K562 (cell line): Measurements from ENCODE around the gene FLII. TPM values are rescaled to one million over a fixed set of nuclear protein-coding genes. Genes with fewer than 3 reads are reported as not detected.

ENCODE experiments used
- ARNT ChIP-seq, 2 experiments: fragments of 450-650 bp; IDR thresholded peaks; 2 replicates each; pipeline ENCODE4 v1.6.1; 2016; ENCODE audit warnings: mild to moderate bottlenecking in 1 of 2
- CGGBP1 ChIP-seq: fragments of 250-450 bp; sonication (Bioruptor Pico); IDR thresholded peaks from 2 replicates; pipeline ENCODE4 v1.9.0; 2021; ENCODE audit warnings: mild to moderate bottlenecking
- CHD2 ChIP-seq: IDR thresholded peaks from 2 replicates; pipeline ENCODE4 v1.6.1; 2011; ENCODE audit warnings: low read depth, low read length
- FOXP1 ChIP-seq: sonication (generic); formaldehyde crosslinking; IDR thresholded peaks from 2 replicates; pipeline ENCODE4 v1.8.0; 2022; ENCODE audit warnings: mild to moderate bottlenecking, missing genetic modification reagents
- HMG20B ChIP-seq: fragments of 250-450 bp; sonication (Bioruptor Pico); IDR thresholded peaks from 2 replicates; pipeline ENCODE4 v1.5.0; 2021; ENCODE audit warnings: mild to moderate bottlenecking
- MXI1 ChIP-seq: IDR thresholded peaks from 2 replicates; pipeline ENCODE4 v1.6.1; 2011; ENCODE audit warnings: low read depth, mild to moderate bottlenecking, improper control_type of control experiment, low read length
- NR3C1 ChIP-seq: sonication (generic); formaldehyde crosslinking; IDR thresholded peaks from 2 replicates; pipeline ENCODE4 v1.8.1; 2022; ENCODE audit warnings: missing genetic modification reagents
- POLR2A ChIP-seq: fragments of 450-650 bp; conservative IDR thresholded peaks from 2 replicates; pipeline ENCODE4 v1.6.1; 2016
- PRMT5 ChIP-seq: sonication (generic); formaldehyde crosslinking; IDR thresholded peaks from 2 replicates; pipeline ENCODE4 v1.5.0; 2020; ENCODE audit warnings: missing genetic modification reagents
- SAP30 ChIP-seq: fragments of 200-600 bp; sonication (generic); IDR thresholded peaks from 2 replicates; pipeline ENCODE4 v1.6.1; 2012; ENCODE audit warnings: borderline replicate concordance, low read depth, mild to moderate bottlenecking, moderate library complexity, low read length, control low read depth, inconsistent platforms; ENCODE audit not compliant: insufficient read depth, poor library complexity, severe bottlenecking
- SUPT5H ChIP-seq: fragments of 450-650 bp; IDR thresholded peaks from 2 replicates; pipeline ENCODE4 v1.6.1; 2016
- TCFL5 ChIP-seq: fragments of 250-450 bp; sonication (Bioruptor Pico); conservative IDR thresholded peaks from 2 replicates; pipeline ENCODE4 v1.6.1; 2021; ENCODE audit warnings: mild to moderate bottlenecking, moderate library complexity, matching md5 sums
- VEZF1 ChIP-seq: fragments of 200-800 bp; sonication (Bioruptor generic); IDR thresholded peaks from 2 replicates; pipeline ENCODE4 v1.6.1; 2017; ENCODE audit warnings: missing genetic modification characterization, missing compliant biosample characterization
- ZBTB49 ChIP-seq: sonication (generic); formaldehyde crosslinking; IDR thresholded peaks from 2 replicates; pipeline ENCODE4 v1.8.0; 2022; ENCODE audit warnings: missing genetic modification reagents, mild to moderate bottlenecking, borderline replicate concordance
- ZFX ChIP-seq: sonication (generic); formaldehyde crosslinking; IDR thresholded peaks from 2 replicates; pipeline ENCODE4 v1.8.0; 2022; ENCODE audit warnings: mild to moderate bottlenecking, missing genetic modification reagents, moderate library complexity
- ZMIZ1 ChIP-seq, 2 experiments: fragments of 150-350 bp in 1 of 2; IDR thresholded peaks; 2 replicates each; pipeline ENCODE4 v1.6.1; 2012 to 2016; ENCODE audit warnings: low read depth in 2 of 2, low read length in 2 of 2, mild to moderate bottlenecking in 1 of 2, moderate library complexity in 1 of 2
- ZNF436 ChIP-seq: fragments of 250-450, 450-650 bp; sonication (Bioruptor Pico); formaldehyde crosslinking; IDR thresholded peaks from 2 replicates; pipeline ENCODE4 v1.7.0; 2020; ENCODE audit warnings: mild to moderate bottlenecking
- polyA plus RNA-seq, 8 experiments: library from polyadenylated mRNA; depleted of rRNA in 4 of 8; stranded (reverse) in 5 of 8; unstranded in 3 of 8; fragments of >200 nt; fragmentation: Nextera tagmentation in 2 of 8; fragmentation: Illumina TruSeq in 1 of 8; extraction: Ambion mirVana in 2 of 8; extraction: Trizol in 1 of 8; gene quantifications; 2 replicates each; pipeline versions ENCODE4 v1.2.1 to v1.2.3, GENCODE V29; 2011 to 2014; ENCODE audit warnings: inconsistent platforms in 1 of 8, missing spikeins in 1 of 8
- total RNA-seq, 7 experiments: library from RNA; depleted of rRNA in 6 of 7; stranded (reverse); fragments of >200 nt in 6 of 7; fragmentation: Illumina TruSeq in 2 of 7; extraction: Trizol in 2 of 7; gene quantifications; 2 replicates each; pipeline versions ENCODE4 v1.2.1 to v1.2.3, GENCODE V29; 2011 to 2021; ENCODE audit warnings: low replicate concordance in 1 of 7
- TF ChIP-seq, protein P1 (sequence below): fragments of 250-450 bp; sonication (Bioruptor Pico); IDR thresholded peaks from 2 replicates; pipeline ENCODE4 v1.8.0; 2022; ENCODE audit warnings: moderate library complexity, mild to moderate bottlenecking, inconsistent platforms
- TF ChIP-seq, protein P2 (sequence below): fragments of 250-450 bp; sonication (Bioruptor Pico); IDR thresholded peaks from 2 replicates; pipeline ENCODE4 v1.8.0; 2022; ENCODE audit warnings: moderate library complexity, mild to moderate bottlenecking, inconsistent platforms

The FLII gene
- total and polyA plus RNA-seq, 9 of the 15 experiments (the other 6 are each of a cell fraction or from before 2014, with no cell fraction given): 11.7 to 126 (median 82.5) TPM

- TF ChIP-seq, protein P1, sequence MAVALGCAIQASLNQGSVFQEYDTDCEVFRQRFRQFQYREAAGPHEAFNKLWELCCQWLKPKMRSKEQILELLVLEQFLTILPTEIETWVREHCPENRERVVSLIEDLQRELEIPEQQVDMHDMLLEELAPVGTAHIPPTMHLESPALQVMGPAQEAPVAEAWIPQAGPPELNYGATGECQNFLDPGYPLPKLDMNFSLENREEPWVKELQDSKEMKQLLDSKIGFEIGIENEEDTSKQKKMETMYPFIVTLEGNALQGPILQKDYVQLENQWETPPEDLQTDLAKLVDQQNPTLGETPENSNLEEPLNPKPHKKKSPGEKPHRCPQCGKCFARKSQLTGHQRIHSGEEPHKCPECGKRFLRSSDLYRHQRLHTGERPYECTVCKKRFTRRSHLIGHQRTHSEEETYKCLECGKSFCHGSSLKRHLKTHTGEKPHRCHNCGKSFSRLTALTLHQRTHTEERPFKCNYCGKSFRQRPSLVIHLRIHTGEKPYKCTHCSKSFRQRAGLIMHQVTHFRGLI (CRISPR knock-in tag): no peak
- TF ChIP-seq HMG20B (no peak), ARNT (IDR thresholded peaks at IDR 0.05) (no peak), SAP30 (peak; percentile 63), POLR2A (peak; percentile 69), ZNF436 (CRISPR knock-in tag) (no peak), PRMT5 (CRISPR knock-in tag) (no peak), ZMIZ1 (IDR thresholded peaks at IDR 0.05; ENCODE audit: low read depth in 2 of 2, low read length in 2 of 2) (no peak), MXI1 (no peak), VEZF1 (CRISPR knock-in tag) (peak; percentile 88), SUPT5H (peak; percentile 44; the same call in 1 of the 2 replicates), CHD2 (0 out of 2 replicates have a peak, but pooled peaks have one; percentile 10), FOXP1 (CRISPR knock-in tag) (no peak), ZFX (CRISPR knock-in tag) (no peak; the same call in 1 of the 2 replicates), ZBTB49 (CRISPR knock-in tag) (no peak), NR3C1 (no peak), CGGBP1 (CRISPR knock-in tag) (no peak), TCFL5 (no peak)
- TF ChIP-seq, protein P2, sequence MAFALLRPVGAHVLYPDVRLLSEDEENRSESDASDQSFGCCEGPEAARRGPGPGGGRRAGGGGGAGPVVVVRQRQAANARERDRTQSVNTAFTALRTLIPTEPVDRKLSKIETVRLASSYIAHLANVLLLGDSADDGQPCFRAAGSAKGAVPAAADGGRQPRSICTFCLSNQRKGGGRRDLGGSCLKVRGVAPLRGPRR (CRISPR knock-in tag): no peak
Observed at GRCh38 chr17:18246880-18247612, 11.5 kb downstream of the FLII start (continued).
